Activated CD4-positive, CD25-positive, alpha-beta regulatory T cell treated with anti-CD3 and anti-CD28 coated beads, Interleukin-2, amount 50 U/mL, for 72 hours (primary cell): ENCODE data around the gene TBC1D22A.

Experiments used
- DNase-seq: peaks from one replicate; pipeline ENCODE4 v3.0.0; 2021

TBC1D22A gene

GRCh38 chr22:47187176-47187957 lies 424.9 kb downstream of the TBC1D22A start:
- DNase-seq, result no peak

- DNase-seq, result no peak
Measured at GRCh38 chr22:47188261-47189055, 426.0 kb downstream of the TBC1D22A start.

DNA sequence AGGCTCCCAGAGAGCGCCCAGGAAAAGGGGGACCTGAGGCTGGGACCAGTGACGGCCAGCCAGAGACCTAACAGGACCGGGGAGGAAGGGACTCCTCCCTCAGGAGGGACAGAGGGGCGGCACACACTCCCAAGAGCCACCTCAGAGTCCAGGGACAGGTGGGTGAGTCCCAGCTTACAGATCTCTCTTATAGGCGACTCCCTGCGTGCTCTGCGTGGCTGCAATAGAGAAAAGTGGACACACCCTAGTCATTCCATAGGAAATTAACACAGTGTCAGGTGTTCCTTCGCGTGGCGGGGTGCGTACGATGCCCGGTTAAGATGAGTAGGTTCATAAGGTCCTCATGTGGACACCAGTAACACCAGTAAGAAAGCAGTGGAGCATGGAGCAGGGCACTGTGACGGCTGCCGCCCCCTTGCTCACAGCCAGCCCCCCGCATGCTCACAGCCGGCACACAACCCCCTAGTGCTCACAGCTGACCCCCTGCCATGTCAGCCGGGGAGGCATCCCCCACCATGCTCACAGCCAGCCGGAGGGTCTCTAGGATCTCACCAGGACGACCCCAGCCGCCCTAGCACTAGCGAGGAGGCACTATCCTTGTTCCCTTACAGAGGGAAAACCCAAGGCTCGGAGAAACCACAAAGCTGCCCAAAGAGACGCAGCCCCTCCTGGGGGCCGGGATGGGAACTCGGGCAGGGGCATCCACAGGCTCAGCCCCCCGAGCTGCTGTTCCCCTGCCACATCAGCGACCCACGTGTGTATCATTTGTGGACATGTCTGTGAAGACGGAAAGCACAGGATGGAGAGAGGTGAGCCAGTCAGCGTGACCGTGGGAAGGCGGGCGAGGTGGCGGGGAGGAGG lies 426.8 kb downstream of the TBC1D22A start:
- DNase-seq, result no peak

DNA sequence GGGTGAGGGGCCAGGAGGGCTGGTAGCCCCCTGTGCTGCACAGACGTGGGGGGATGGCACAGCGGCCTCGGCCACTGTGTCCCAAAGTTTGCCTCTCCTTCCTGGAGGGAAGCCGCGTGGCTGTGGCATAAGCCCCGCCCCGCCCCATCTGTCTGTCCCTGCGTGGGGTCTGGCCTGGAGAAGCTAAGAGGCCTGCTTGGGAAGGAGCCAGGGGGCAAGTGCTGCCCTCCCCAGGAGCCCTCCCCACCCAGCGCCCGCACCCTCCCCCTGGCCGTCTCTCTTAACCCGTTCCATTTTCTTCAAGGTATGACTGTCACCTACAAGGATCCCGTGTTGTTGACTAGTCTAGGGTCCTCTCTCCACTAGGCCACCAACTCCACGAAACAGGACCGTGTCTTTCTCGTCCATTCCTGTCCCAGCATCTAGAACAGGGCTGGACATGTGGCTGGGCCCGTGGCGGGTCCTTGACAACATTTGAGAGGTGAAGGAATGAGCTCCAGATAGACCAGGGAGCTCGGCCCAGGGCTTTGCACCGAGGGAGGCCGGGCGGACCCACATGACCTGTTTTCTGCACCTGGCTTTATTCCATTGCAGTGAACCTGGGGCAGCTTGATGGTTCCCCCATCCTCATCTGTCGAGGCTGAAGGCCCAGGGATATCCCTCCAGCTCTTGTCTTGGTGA lies 428.0 kb downstream of the TBC1D22A start:
- DNase-seq, result peak; percentile 25

DNA sequence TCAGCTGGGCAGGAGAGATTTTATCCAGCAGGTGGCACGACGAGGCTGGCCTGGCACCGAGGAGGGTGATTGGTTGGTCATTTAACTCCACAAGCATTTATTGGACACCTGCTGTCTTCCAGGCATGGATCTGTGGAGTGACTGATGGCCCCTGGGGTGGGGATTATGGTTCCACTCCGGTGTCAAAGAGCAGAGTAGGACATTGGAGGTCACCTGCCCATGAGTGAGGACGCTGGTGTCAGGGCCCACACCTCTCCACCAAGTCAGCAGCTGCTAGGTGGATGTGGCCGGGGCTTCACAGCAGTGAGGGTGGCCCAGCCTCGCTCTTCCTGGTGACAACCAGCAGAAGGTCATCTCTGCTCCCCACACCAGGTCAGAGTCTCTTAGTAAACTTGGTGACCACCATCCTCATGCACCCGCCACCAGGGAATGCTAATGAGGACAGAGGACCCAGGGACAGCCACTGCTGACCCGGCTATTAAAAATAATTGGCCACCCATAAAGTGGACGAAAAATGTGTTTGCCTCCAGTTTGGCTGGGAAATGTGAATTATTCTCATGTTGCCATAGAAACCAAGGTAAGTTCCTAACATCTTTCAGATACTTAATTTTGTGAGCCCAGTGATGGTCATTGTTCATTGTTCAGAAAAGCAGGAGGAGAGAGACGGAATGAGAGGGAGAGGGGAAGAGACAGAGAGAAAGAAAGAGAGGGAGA lies 428.7 kb downstream of the TBC1D22A start:
- DNase-seq, result peak; percentile 25

DNA sequence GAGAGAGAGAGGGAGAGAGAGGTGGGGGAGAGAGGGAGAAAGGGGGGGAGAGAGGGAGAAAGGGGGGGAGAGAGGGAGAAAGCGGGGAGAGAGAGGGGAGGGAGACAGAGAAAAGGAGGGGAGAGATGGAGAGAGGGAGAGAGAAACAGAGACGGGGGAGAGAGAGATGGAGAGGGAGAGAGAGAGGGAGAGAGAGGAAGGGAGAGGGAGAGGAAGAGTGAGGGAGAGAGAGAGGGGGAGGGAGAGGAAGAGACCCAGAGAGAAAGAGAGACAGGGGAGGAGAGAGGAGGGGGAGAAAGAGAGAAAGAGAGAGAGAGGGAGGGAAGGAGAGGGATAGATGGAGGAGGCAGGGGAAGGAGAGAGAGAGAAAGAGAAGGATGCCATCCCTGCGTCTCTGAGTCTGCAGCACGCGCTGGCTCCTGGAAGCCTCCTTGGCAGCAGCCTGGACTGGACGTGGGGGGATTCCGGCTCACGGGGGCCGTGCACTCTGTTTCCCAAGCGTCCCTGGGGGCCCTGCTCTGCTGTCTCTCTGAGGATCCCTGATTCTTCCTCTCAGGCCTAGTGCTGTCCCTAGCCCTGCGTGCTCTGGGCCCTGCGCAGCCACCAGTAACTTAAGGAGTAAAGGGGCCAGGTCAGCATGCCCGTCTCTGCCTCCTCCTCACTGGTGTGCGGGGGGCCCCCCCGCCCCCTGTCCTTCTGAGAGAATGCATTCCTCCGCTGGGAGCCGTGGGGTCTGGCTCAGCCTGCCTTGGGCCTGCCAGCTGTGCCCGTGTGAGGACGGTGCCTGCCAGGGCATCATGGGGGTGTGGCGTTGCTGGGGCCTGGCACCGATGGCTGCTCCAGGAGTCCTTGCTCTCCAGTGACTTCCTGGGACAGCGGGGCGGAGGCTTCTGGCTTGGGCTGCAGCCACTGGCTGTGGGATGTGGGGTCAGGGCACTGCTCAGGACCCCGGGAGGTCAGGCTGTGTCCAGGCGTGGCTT lies 429.5 kb downstream of the TBC1D22A start:
- DNase-seq, result peak; percentile 24

DNA sequence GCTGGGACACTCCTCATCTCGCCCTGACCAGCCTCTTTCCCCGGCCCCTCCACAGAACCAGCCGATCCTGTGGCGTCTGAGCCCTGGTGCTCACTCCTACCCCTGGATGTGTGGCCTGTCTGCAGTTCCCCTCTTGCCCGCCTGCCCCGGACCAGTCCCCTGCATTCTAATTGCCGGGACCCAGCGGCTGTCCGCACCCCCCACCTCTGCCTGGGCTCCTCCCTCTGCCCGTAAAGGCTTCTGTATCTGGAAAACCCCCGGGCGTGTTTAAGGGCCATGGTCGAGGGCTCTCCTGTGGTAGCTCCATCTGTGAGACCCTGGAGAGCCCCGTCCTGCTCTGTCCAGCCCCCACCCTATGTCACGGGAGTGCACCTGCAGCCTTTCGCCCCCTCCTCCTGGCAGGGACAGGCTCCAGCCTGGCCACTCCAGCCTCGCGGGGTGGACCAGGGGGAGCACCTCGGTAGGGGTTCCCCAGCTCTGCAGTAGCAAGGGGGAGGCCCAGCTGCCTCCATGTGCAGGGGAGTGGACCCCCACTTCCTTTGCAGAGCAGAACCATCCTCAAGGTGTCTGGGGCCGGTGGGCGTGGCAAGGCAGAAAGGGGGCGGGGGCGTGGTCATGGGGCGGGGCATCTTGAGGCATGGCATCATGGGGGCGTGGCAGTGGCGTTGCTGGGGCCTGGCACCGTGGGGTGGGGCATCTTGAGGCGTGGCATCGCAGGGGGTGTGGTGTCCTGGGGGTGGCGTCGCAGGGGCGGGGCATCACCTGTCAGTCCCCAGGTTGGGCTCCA lies 430.4 kb downstream of the TBC1D22A start:
- DNase-seq, result peak; percentile 27

DNA sequence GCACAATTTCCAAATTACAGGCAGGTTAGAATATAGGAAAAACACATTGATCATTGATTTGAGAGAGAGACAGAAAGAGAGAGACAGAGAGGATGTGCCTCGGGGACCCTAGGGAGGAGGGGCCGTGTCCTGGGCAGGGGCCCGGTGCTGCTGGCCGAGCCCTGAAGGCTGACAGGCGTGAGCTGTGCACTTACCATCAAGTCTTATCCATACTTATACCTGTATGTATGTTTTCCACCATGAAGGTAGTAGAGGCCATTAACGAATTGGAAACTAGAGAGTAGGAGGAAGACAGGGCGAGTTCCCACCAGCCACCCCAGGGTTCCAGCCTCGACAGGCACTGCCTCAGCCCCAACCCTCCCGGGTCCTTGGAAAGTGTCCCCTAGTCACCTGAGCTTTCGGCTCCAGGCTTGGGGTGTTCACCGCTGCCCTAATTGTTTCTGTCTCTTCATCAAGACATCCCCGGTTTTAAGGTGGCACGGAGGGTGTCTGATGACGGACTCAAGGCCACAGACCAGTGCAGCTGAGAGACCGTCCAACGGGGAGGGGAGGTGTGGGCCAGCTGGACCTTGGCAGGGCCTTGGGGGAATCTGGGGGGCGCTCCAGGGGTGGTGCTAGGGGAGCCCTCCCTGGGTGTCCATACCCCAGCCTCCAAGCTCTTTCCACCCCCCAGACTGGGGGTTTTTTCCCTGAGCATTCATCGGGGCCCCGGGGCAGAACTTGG lies 431.3 kb downstream of the TBC1D22A start:
- no peak for DNase-seq

DNA sequence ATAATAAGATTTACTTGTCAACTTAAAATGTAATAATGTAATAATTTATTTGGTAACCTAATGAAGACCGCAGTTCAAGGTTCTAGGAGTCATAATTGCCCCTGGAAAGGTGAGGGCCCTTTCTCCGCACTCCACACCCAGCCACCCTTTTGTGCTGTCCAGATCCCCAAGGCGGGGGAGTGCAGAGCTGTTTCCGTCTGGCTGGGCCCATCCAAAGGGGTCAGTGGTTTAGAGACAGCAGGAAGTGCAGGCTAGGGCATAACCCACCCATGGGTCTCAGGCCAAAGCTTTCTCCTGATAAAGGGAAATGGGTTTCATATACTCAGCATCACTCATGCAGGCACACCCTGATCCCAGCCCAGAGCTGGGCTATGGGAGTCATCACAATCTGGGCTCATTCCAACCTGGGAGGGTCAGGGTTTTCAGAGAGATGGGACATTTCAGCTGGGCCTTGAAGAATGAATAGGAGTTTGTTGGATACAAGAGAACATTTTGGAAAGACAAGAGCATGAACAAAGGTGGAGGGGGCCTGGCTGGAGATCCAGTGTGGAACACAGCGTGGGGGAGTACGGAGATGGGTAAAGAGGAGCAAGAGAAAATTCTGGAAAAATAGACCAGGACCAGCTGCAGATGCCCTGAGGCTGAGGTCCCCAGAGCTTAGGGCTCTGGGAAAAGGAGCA lies 432.2 kb downstream of the TBC1D22A start:
- DNase-seq, result no peak

DNA sequence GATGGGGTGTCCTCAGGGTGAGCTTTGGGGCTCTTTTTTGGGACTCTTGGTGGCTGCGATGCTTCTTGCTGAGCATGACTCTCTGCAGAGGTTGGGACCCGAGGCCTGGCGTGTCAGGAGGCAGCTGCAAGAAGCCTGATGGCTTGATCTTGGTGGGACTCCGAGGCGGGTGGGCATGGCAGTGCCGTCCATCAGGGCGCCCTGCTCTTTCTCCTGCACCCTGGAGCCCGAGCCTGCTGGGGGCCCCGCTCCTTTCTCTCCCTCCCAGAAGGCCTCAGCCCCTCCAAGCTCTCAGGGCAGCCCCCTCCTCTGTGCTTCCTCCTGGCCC lies 432.7 kb downstream of the TBC1D22A start:
- DNase-seq, result no peak

DNA sequence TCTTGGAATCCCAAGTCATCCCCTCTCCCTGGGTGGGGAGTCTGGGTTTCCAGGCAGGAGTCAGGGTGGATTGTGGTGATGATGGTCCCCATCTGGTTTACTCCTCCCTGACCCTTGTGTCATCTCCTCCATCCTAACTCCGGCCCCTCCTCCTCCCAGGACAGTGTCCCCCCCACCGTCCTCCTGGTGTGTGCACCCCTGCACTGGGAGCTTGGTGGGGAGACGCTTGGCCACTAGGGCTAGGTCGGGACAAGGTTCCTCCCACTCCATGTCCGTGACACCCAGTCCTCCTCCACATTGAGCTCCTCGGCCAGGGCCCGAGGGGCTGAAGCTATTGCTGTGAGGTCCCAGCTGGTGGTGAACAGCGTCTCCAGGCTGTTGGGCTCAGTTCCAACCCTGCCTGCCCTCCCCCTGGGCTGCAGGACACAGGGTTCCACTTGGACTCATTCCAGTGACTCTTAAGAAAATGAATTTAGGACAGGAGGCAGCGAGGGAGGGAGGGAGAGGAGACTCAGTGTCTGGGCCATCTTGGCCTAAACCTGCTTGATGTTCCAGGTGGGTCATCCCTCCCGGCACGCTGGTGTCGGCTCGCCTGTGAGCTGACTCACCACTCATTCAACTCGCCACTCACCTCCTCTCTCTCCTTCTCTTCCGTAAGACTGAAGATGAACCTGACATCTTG lies 433.2 kb downstream of the TBC1D22A start:
- DNase-seq, result no peak

- DNase-seq, result no peak
Measured at GRCh38 chr22:47196166-47196849, 433.9 kb downstream of the TBC1D22A start.

GRCh38 chr22:47196881-47197772 lies 434.7 kb downstream of the TBC1D22A start:
- no peak for DNase-seq

DNA sequence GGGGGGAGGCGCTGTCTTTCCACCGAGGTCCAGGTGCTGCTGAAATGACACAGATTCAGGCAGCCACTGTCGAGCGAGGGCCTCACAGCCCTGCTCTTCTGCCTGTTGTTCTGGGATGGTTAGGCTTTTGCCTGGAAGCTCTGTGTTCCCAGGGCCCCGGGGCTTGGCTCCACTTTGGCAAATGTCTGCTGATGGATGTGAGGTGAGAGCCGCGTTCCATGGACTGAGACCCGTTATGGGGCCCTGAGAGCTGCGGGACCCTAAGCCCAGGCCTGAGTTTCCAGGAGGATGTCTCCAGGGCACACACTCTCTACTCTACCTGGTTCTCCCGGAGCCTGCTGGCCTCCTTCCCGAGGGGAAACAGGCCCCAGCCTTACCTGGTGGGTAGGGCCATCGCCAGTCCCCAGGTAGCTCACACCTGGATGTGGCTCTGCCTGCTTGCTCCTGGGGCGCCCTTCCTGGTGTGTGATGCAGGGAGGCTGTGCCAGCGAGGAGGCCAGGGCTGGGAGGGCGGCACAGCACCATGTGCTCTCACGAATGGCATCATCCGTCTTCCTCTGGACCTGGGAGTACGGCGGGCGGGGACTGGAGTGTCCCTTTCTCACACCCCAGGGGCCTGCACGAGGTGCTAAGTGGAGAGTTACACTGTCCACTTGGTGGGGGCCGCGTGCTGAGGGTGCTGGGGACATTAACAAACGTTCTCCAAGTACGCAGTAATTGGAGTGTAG lies 435.5 kb downstream of the TBC1D22A start:
- no peak for DNase-seq

DNA sequence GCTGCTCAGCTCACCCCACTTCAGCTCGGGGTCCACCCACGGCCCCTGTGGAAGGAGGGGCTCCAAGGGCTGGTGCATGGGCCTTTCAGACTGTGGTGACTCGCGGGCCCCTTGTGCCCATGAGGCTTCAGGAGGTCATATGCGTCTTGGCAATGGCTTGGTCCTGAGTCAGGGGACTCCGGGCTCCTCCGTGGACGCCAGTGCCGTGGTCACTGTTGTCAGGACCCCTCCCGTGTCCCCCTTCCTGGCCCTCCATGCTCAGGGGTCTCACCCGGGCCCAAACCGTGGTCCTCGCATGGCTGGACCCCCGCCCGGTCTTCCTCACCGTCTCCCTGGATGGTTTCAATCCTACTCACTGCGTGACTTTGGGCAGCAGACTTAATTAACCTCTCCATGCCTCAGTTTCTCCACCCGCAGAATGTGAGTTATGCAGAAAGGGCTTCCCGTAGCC lies 436.4 kb downstream of the TBC1D22A start:
- DNase-seq, result no peak
